ENCODE data around the gene PLPPR4.

Gene PLPPR4

DNA sequence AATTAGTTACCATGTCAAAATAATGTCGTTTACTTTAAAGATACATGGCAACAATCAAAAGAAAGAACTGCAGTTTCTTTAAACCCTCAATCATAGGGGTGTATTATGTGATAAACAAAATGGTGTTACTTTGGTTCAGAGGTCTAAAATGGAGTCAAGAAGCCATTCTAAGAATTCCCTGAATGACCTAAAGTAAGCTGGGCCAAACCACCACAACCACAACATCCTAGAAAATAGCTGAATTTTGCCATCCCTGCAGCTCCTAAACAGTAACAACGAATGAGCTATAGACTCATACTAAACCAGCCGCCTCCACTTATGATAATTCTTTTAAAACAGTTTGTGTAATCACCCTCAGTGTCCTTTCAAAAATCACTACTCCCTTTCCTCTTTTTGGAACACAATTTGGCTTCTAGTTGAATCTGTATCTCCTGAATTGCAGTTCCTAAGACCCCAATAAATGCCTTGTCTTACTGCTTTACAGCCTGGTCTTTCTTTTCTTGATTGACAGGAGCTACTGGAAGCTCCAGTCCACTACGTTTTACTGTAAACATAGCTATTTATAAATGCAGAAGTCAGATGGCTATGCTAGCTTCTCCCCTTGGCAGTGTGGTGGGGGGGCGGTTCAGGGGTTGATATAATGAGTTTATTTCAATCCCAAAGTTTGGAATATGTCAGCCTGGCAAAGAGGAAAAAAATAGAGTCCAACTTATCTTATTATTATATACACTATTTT is 84.3 kb downstream of the PLPPR4 start:
- no peak for DNase-seq (ENCODE audit: low spot score)

DNA sequence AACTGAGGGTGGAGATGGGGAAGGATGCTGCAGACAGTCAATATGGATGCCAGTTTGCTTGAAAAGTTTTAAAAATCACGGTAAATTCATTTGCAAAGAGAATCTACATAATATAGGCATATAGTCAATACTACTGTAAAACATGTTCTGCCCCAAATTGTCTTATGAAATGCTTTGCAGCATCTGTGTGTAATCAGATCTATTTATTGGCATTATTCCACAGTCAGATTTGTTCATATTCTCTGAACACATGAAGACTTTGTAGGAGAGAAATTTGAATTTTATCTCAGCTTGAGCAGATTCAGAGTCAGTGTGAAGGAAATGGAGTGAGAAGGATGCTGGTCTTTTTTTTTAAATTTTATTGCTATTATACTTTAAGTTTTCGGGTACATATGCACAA is 88.5 kb downstream of the PLPPR4 start:
- DNase-seq (ENCODE audit: low spot score) = no peak

DNA sequence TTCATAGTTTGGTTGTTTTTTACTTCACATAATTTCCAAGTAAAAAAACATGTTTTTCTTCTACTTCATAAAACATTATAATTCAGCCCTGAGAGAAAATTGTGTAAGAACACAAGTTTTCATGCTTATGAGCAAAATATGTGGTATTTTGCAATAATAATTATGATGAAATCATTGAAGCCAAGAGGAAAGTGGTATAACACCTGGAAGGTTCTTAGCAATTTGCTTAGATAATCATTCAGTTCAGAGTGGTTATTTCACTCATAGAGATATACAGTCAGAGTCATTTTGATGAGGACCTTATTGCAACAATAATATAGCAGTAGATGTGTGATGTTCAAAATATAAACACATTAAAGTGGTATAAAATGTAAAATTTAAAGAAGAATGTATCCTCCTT is 94.5 kb downstream of the PLPPR4 start:
- DNase-seq (ENCODE audit: low spot score) = no peak
